8988T (cell line): ENCODE results near the gene SAMD14.

Source experiments
- DNase-seq: peaks from one replicate; pipeline ENCODE4 v3.0.0; 2011

SAMD14 gene

DNA sequence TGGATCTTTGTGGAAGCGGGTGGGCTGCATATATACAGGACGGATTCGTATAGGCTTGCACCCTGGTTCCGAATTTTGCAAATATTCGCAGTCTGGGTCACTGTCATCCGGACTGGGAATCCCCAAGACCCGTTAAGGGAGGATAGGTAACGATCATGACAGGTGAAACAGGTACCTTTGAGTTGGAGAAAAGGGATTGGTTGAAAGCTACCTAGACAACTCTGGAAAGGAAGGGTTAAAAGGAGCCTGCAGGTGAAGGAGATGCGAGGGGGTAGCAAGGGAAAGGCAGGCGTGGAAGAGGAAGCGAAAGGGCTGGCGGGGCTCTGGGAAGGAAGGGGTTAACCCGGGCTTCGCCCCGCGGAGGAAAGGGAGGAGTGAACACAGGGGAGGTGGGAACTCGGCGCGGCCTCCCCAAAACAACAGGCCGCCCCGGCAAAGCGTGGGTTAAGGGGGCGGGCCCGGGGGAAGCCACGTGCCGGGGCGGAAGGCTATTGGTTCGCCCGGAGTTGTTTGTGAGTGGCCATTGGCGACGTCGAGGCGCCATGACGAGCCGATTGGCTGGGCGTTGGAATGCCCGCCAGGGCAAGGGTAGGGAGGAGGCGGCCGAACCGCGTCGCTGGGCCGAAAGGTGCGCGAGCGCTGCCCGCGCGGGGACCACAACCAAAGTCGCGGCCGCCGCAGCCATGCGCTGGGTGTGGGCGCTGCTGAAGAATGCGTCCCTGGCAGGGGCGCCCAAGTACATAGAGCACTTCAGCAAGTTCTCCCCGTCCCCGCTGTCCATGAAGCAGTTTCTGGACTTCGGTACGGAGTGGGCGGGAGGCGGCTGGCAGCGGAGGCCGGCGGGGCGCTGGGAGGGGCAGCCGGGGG is 35.0 kb downstream of the SAMD14 start, which contains the start of gene PDK2:
Gene PDK2, plus strand, starts transcription at position 599 of the 867 bp plus-strand sequence. Its CDS starts 85 bp downstream, at position 684.
- DNase-seq = peak; percentile 98

- DNase-seq = peak; percentile 85
These were observed 35.7 kb downstream of the SAMD14 start for GRCh38 chr17:50094243-50094752.

- no peak for DNase-seq
These were observed 36.2 kb downstream of the SAMD14 start for GRCh38 chr17:50093807-50094206.

GRCh38 chr17:50093246-50093645 is 36.7 kb downstream of the SAMD14 start:
- DNase-seq = no peak

DNA sequence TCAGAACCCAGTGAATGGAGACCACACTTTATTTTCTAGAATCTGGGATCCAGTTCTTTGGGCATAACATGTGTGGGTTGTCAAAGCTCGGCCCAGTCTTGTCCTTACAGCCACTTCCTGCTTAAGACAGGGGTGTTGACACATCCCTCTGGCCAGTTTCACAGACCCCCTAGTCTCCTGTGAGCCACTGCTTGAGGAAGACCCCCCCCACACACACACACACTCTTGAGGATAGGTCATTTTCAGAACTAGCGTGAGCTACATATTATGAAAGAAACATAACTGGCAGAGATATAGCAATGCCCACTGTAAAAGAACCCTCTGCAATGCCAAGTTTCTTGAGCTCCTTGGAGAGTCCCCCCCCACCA is 38.1 kb downstream of the SAMD14 start:
- DNase-seq = no peak

GRCh38 chr17:50090971-50091917 is 38.7 kb downstream of the SAMD14 start:
- no peak for DNase-seq

DNA sequence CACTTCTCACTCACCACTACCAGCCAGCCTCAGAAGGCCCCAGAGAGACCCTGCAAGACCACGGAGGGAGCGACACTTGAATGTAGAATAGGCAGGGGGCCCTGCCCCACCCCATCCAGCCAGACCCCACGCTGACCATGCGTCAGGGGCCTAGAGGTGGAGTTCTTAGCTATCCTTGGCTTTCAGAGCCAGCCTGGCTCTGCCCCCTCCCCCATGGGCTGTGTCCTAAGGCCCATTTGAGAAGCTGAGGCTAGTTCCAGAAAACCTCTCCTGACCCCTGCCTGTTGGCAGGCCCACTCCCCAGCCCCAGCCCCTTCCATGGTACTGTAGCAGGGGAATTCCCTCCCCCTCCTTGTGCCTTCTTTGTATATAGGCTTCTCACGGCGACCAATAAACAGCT is 39.9 kb downstream of the SAMD14 start:
- no peak for DNase-seq

GRCh38 chr17:50088952-50089825 is 40.8 kb downstream of the SAMD14 start:
- DNase-seq = no peak

DNA sequence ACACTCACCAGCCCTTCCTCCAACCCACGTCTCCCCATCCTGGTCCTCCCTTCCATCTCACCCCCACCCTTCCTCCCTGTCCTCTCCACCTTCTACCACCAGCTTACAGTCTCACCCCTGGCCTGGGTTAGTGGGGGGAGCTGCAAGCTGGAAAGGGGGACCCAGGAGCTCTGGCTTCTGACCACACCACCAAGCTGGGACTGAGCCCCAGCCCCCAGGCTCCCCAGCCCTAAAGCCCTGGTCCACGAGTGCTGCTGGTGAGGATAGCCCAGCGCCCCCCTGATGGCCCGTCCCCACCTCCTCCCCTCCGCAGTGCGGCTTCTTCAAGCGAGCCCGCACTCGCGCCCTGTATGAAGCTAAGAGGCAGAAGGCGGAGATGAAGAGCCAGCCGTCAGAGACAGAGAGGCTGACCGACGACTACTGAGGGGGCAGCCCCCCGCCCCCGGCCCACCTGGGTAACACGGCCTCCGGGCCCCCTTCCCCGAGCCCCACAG is 42.0 kb downstream of the SAMD14 start:
- no peak for DNase-seq

DNA sequence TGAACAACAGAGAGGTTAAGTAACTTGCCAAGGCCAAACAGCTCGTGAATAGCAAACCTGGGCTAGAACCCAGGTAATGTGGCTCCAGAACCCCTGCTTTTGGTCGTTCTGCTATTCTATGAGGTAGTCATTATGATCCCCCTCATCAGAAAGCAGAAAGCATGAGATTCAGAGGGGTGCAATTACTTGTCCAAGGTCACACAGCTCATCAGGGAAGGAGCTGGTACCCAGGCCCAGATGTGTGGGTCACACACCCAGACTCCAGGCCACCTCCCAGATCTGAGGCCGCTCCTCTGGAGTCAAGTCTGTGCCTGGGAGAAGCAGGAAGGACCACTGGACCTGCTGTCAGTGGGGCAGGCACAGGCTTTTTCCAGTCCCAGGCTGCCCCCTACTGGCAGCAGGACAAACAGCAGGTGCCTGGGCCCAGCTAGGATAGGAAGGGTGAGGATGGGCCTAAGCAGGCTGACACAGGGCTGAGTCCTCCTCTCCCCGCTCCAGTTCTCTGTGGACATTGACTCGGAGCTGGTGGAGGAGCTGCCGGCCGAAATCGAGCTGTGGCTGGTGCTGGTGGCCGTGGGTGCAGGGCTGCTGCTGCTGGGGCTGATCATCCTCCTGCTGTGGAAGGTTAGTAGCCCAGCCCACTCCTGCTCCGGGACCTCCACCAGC is 42.6 kb downstream of the SAMD14 start:
- peak; percentile 92 for DNase-seq

GRCh38 chr17:50081757-50082156 is 48.2 kb downstream of the SAMD14 start:
- DNase-seq = no peak

DNA sequence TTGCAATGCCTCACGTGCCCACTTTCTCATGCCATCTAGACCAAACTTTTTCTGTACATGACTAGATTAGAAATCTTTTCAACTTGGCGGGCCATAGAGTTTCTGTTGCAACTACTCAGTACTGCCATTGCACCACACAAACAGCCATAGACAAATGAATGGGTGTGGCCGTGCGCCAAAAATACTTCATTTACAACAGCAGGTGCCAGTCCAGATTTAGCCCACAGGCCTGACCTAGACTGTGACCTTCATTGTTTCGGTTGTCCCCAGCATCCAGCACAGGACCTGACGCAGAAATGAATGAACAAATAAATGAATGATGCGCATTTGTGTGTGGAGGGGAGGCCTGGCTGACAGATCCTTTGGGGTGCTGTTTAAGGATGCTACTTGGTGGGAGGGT is 49.1 kb downstream of the SAMD14 start:
- no peak for DNase-seq

GRCh38 chr17:50080096-50080480 is 49.9 kb downstream of the SAMD14 start:
- DNase-seq = no peak

DNA sequence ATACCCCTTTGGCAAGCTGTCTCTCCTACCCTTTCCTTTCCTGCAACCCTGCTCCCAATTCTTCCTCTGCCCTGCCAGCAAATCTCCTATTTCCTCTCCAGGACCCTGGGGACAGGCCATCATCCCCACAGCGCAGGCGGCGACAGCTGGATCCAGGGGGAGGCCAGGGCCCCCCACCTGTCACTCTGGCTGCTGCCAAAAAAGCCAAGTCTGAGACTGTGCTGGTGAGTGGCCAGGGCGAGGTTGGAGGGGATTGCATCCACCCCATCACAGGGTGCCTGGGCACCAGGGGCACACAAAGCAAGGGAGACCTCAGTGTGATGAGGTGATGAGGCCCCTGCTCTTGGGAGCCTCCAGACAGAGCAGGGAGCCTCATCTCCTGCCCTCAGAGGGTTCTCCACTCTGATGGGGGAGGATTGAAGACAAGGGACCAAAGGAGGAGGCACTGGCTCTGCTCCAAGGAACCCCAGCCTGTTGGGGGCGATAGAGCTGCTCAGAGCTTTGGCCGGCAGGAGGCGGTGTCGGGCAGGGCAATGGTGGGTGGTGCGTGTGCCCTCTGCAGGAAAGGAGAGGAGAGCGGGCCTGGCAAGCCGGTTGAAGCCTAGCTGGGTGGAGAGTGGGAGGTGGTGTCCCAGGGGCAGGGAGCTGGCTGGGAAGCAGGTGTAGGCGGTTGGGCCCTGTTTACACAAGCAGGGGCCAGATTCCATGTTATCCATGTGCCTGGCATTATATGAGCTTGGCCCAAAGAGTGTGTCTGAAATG is 50.4 kb downstream of the SAMD14 start:
- peak; percentile 90 for DNase-seq

GRCh38 chr17:50078430-50078829 is 51.5 kb downstream of the SAMD14 start:
- no peak for DNase-seq

DNA sequence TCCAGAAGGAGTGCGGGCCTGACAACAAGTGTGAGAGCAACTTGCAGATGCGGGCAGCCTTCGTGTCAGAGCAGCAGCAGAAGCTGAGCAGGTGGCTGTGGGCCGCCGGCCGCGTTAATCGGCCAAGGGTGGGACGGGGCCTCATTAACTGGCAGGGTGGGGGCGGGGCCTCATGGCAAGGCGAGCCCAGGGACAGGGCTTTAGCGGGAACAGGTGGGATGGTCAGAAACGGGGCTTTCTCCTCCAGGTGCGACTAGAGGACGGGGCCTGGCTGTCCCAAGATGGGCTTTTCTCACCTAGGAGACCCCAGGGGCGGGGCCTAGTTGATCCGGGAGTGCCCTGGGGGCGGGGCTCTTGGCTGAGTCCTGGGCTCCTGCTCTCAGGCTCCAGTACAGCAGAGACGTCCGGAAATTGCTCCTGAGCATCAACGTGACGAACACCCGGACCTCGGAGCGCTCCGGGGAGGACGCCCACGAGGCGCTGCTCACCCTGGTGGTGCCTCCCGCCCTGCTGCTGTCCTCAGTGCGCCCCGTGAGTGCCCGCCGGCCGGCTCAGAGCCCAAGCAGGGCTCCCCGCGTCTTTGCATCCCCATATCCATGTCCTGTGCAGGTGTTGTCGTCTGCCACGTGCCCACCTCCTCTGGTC is 53.2 kb downstream of the SAMD14 start:
- no peak for DNase-seq

DNA sequence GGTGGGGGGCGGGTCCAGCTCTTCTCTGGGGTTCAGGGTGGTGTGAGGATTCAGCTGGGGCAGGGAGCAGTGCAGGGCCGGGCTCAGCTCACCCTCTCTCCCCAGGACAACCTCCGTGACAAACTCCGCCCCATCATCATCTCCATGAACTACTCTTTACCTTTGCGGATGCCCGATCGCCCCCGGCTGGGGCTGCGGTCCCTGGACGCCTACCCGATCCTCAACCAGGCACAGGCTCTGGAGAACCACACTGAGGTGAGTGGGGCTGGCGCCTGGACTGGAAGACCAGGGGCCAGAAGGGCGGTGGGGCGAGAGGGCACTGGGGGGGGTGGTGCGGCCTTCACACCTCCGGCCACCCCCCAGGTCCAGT is 53.8 kb downstream of the SAMD14 start:
- DNase-seq = no peak

- no peak for DNase-seq
These were observed 54.4 kb downstream of the SAMD14 start for GRCh38 chr17:50075446-50076032.

GRCh38 chr17:50074227-50074626 is 55.7 kb downstream of the SAMD14 start:
- no peak for DNase-seq

- no peak for DNase-seq
These were observed 57.0 kb downstream of the SAMD14 start for GRCh38 chr17:50072925-50073324.
